ENCODE results near the gene MCTP1.

GRCh38 chr5:95114305-95114704, 170.6 kb downstream of the MCTP1 start:
- no peak for TF ChIP-seq TAF1 (IDR thresholded peaks at IDR 0.05; ENCODE audit: low read depth, low read length)
- TF ChIP-seq CTCF (IDR thresholded peaks at IDR 0.05; ENCODE audit: control extremely low read depth in 1 of 3, insufficient read depth in 1 of 3, low read depth in 1 of 3, low read length in 3 of 3), result no peak
- TF ChIP-seq CEBPB (IDR thresholded peaks at IDR 0.05; ENCODE audit: low read depth, low read length), result no peak
- no peak for TF ChIP-seq POLR2AphosphoS5 (IDR thresholded peaks at IDR 0.05; ENCODE audit: low read depth, low read length)
- no peak for TF ChIP-seq CREB1 (IDR thresholded peaks at IDR 0.05)
- TF ChIP-seq BACH1 (IDR thresholded peaks at IDR 0.05; ENCODE audit: low read length), result no peak

Measured in H1 (cell line).